NCI-H226 (cell line): ENCODE data around the gene CLCN3.
"Not testable (repeated sequence)": the region's sequence is repeated elsewhere in the genome, so short reads cannot be mapped to it uniquely, and the experiment has no call there.

Experiments
- DNase-seq: peaks from one replicate; pipeline ENCODE4 v3.0.0-alpha.2; 2015

The CLCN3 gene

DNA sequence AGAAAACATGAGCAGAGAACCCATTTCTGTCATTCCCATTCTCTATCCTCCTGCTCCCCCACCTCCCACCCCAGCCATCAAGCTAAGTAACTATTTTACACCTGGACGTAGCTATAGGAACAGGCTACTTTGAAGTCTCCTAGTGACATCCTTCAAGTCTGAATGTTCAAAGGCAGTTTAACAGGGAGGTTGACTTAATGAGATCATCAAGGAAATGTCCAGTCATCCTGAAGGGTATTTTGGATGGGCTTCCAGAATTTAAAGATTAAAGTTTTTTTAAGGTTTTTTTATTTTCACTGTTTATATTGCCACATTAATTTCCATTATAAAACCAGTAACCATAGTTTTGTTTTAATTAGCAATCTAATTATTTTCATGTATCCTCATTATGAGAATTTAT, 96.3 kb downstream of the CLCN3 start:
- no peak for DNase-seq

GRCh38 chr4:169720529-169720928, 100.2 kb downstream of the CLCN3 start:
- DNase-seq, result no peak

DNA sequence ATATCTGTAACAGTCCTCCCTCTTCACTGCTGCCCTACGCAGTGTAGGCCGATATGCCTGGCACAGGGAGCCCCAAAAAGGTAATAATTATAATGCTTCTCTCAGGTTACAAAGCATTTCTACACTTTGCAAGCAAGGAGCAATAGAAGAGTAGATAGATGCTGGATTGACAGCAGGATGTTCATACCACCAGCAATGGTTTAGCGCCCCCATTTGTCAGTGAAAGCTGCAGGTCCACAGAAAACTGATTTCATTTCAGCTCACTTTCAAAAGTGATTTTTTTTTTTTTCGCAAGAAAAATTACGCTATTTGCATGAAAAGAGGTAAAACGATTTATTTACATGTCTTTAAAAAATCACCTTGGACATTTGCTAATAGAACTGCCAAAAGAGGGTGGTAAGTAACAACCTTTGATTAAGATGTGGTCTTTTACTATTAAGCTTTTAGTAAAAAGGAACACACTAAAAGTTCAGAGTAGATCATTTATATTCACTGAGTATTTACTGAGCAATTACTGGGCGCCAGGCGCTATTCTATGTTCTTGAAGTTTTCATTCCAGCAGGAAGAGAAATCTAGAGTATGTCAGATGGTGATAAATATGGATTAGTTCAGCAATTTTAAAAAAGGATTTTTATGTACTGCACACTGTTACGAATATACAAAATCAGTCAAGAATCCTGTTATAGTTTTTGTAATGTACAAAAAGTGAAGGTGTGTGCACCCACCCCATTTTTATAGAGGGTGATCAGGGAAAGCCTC, 103.0 kb downstream of the CLCN3 start:
- DNase-seq, result no peak

GRCh38 chr4:169724260-169724659, 103.9 kb downstream of the CLCN3 start:
- no peak for DNase-seq

GRCh38 chr4:169727616-169728015, 107.2 kb downstream of the CLCN3 start:
- DNase-seq, result no peak

- DNase-seq, result no peak
Observed at GRCh38 chr4:169730564-169730963, 110.2 kb downstream of the CLCN3 start.

GRCh38 chr4:169738604-169739003, 118.2 kb downstream of the CLCN3 start:
- not testable (repeated sequence) for DNase-seq

DNA sequence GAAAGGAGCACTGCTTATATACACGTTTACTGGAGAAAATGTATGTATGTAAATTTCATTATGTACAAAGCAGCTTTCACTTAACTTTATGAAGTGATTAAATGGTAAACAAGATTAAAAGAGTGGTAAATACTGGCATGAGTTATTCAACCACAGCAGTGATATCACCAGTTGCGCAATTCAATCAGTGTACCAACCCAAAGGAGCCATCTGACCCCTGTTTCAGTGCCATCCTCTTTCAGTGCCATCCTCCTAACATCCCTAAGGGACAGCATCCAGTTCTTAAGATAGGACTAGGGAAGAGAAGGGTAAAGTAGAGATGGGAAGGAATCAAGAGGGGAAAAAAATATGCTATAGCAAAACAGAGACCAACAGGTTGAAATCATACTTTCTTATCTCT, 121.2 kb downstream of the CLCN3 start:
- no peak for DNase-seq

DNA sequence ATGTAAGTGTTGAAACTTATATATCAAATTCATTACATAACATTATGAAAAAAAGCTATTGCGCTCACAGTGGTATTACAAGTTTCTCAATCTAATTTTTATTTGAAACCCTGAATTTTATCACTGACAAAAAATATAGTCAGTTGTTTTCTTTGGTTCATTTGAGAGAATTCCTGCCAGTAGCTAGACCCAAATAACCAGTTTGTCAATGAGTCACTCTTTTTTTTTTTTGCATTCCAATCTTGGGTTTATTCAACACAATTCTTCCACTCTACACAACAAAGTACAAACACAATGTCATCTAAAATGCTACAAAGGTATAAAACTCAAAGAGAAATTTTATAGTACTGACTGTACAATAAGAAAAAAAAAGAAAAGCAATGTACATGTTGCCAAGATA, 124.2 kb downstream of the CLCN3 start:
- no peak for DNase-seq

- peak; percentile 33 for DNase-seq
Observed at GRCh38 chr4:169745291-169745690, 124.9 kb downstream of the CLCN3 start.

DNA sequence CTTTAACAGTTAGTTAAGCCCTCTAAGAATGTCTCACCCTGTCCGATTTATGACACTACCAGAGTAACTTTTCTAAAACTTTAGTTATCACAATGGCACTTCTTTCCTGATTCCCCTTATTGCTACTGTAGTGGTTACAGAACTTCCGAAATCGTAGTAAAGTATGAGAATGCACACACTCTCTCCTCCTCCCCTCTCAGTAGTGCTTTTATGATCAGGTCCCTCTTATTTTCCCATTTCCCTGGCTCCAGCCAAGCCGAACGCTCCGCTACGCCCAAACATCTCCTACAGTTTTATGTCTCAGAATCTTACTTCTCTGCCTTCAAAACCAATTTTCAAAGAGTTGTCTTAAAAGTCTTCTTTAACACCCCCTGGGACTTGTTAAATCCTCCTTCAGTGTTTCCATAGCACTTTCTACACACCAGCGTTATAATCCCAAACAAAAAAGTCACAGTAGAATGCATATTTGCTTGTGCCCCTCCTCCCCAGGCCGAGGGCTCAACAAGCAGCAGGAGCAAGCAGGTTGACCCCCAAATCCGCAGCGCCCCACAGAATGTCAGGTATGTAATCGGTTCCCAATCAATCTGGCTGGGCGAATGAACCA, 136.7 kb downstream of the CLCN3 start:
- no peak for DNase-seq

- DNase-seq, result peak; percentile 80
Observed at GRCh38 chr4:169757575-169758184, 137.3 kb downstream of the CLCN3 start, which contains the start of gene HPF1. Gene HPF1 (minus strand): TSS chr4:169757944. CDS start chr4:169757877, 67 bp downstream.

- DNase-seq, result no peak
Observed at GRCh38 chr4:169758401-169758962, 138.1 kb downstream of the CLCN3 start.

- DNase-seq, result no peak
Observed at GRCh38 chr4:169761846-169762245, 141.5 kb downstream of the CLCN3 start.

- DNase-seq, result no peak
Observed at GRCh38 chr4:169765835-169766234, 145.5 kb downstream of the CLCN3 start.

GRCh38 chr4:169766741-169767140, 146.4 kb downstream of the CLCN3 start:
- DNase-seq, result no peak

GRCh38 chr4:169768385-169768784, 148.0 kb downstream of the CLCN3 start:
- no peak for DNase-seq

GRCh38 chr4:169770416-169770815, 150.0 kb downstream of the CLCN3 start:
- no peak for DNase-seq

- not testable (repeated sequence) for DNase-seq
Observed at GRCh38 chr4:169771556-169772080, 151.2 kb downstream of the CLCN3 start.
